K562 (cell line): ENCODE measurements around the gene WNT16. TPM values are rescaled to one million over a fixed set of nuclear protein-coding genes. Genes with fewer than 3 reads are reported as not detected.

ENCODE experiments used
- ATAC-seq: fragments of 200-7000 bp; cut with Tn5 transposase; 3 replicates; pipeline ENCODE4 v1.9.1; 2020; ENCODE audit warnings: moderate library complexity
- BruUV-seq: library from RNA; stranded (reverse); fragments of 400-500 nt; replicated peaks from 2 replicates; lab custom pipeline; 2021; lab: Mats Ljungman, UMichigan
- CTCF ChIA-PET: fragments of 300-600 bp; formaldehyde crosslinking; extraction: SDS; loops from one replicate; lab custom pipeline; 2021; ENCODE audit warnings: low intra/inter-chr PET ratio; lab: Yijun Ruan, JAX
- POLR2A ChIA-PET: fragments of 300-600, 350-650 bp; sonication (Branson Sonifier 250); formaldehyde crosslinking; extraction: SDS; loops from one replicate; lab custom pipeline; 2021; ENCODE audit warnings: antibody characterized with exemption, inconsistent platforms; lab: Yijun Ruan, JAX
- DNase-seq, 4 experiments: peaks; one replicate each; pipeline versions ENCODE4 v3.0.0 to v3.0.0-alpha.2; 2011 to 2018; ENCODE audit warnings: low spot score in 3 of 4, mixed read lengths in 3 of 4; ENCODE audit errors: extremely low read depth in 1 of 4
- FAIRE-seq: peaks from 2 replicates; lab custom pipeline; 2011; peaks lifted over from hg19 to GRCh38; lab: Jason Lieb, UNC
- H2AFZ ChIP-seq: 2 replicates; pipeline ENCODE4 v1.6.0; 2011; ENCODE audit warnings: low read depth, low read length, control low read depth, inconsistent platforms
- H3K27ac ChIP-seq: fragments of 200-600 bp; 3 replicates; pipeline ENCODE4 v1.8.0; 2011; ENCODE audit warnings: low read depth, mild to moderate bottlenecking, control low read depth, inconsistent platforms, low read length, moderate library complexity, mixed read lengths; ENCODE audit errors: extremely low read depth
- H3K27me3 ChIP-seq, 2 experiments: fragments of 300-600 bp in 1 of 2; 2 replicates in 1 of 2; 3 replicates in 1 of 2; pipeline versions ENCODE4 v1.6.0 to v1.8.0; 2011; ENCODE audit warnings: inconsistent platforms in 2 of 2, low read length in 2 of 2, mild to moderate bottlenecking in 1 of 2, mixed read lengths in 1 of 2, moderate library complexity in 1 of 2; ENCODE audit not compliant: control insufficient read depth in 2 of 2, insufficient read depth in 2 of 2
- H3K36me3 ChIP-seq: fragments of 300-600 bp; 3 replicates; pipeline ENCODE4 v1.8.0; 2011; ENCODE audit warnings: mild to moderate bottlenecking, low read length, inconsistent platforms; ENCODE audit not compliant: control insufficient read depth, insufficient read depth
- H3K4me1 ChIP-seq, 2 experiments: fragments of 200-600 bp in 1 of 2; replicated peaks in 1 of 2; 2 replicates in 1 of 2; 3 replicates in 1 of 2; pipeline versions ENCODE4 v1.5.1 to v1.8.0; 2011; ENCODE audit warnings: inconsistent platforms in 2 of 2, low read length in 2 of 2, mild to moderate bottlenecking in 1 of 2, mixed read lengths in 1 of 2, moderate library complexity in 1 of 2; ENCODE audit not compliant: control insufficient read depth in 2 of 2, insufficient read depth in 2 of 2
- H3K4me2 ChIP-seq: 2 replicates; pipeline ENCODE4 v1.6.1; 2011; ENCODE audit warnings: low read length, control low read depth, inconsistent platforms, mixed read lengths; ENCODE audit not compliant: insufficient read depth
- H3K4me3 ChIP-seq: fragments of 200-600 bp; sonication (generic), shearing (Covaris generic); 2 replicates; pipeline ENCODE4 v1.5.1; 2016; ENCODE audit warnings: control low read depth, inconsistent platforms
- H3K79me2 ChIP-seq: fragments of 200-600 bp; 3 replicates; pipeline ENCODE4 v1.8.0; 2011; ENCODE audit warnings: low read length, inconsistent platforms; ENCODE audit not compliant: control insufficient read depth, insufficient read depth
- H3K9ac ChIP-seq, 2 experiments: 2 replicates each; pipeline versions ENCODE4 v1.6.0 to v1.6.1; 2011; ENCODE audit warnings: low read depth in 2 of 2, low read length in 2 of 2, control low read depth in 1 of 2, inconsistent platforms in 1 of 2, mild to moderate bottlenecking in 1 of 2, mixed read lengths in 1 of 2; ENCODE audit not compliant: insufficient read depth in 1 of 2
- H3K9me1 ChIP-seq: one replicate; pipeline ENCODE4 v1.6.0; 2011; ENCODE audit warnings: inconsistent platforms, mild to moderate bottlenecking, low read length, moderate library complexity; ENCODE audit not compliant: control insufficient read depth, insufficient read depth
- H3K9me3 ChIP-seq: replicated peaks from 2 replicates; pipeline ENCODE4 v1.5.1; 2011; ENCODE audit warnings: low read depth, low read length, inconsistent platforms; ENCODE audit not compliant: control insufficient read depth, insufficient read depth
- H4K20me1 ChIP-seq: replicated peaks from 2 replicates; pipeline ENCODE4 v1.6.1; 2011; ENCODE audit warnings: low read length, inconsistent platforms, mixed read lengths; ENCODE audit not compliant: control insufficient read depth, insufficient read depth
- CBX1 ChIP-seq: sonication (generic); IDR thresholded peaks from 2 replicates; pipeline ENCODE4 v1.6.1; 2016; ENCODE audit warnings: antibody characterized with exemption, low read depth, mild to moderate bottlenecking
- CEBPB ChIP-seq: fragments of 450-650 bp; IDR thresholded peaks from 2 replicates; pipeline ENCODE4 v1.6.1; 2016; ENCODE audit warnings: missing genetic modification characterization, missing compliant biosample characterization
- CREBBP ChIP-seq: IDR thresholded peaks from one replicate; pipeline ENCODE4 v1.6.1; 2012; ENCODE audit warnings: low read depth, mild to moderate bottlenecking, control low read depth, inconsistent platforms, low read length
- ETV5 ChIP-seq: sonication (generic); formaldehyde crosslinking; IDR thresholded peaks from 2 replicates; pipeline ENCODE4 v1.4.0; 2020; ENCODE audit warnings: low read depth, mild to moderate bottlenecking, missing genetic modification reagents
- HCFC1 ChIP-seq: IDR thresholded peaks from 2 replicates; pipeline ENCODE4 v1.6.1; 2012; ENCODE audit warnings: low read depth, low read length, improper control_type of control experiment
- KAT8 ChIP-seq: fragments of 450-650 bp; IDR thresholded peaks from 2 replicates; pipeline ENCODE4 v1.6.1; 2016; ENCODE audit warnings: low read depth, mild to moderate bottlenecking
- NR1H2 ChIP-seq: sonication (generic); formaldehyde crosslinking; IDR thresholded peaks from 2 replicates; pipeline ENCODE4 v1.4.0; 2020; ENCODE audit warnings: mild to moderate bottlenecking, missing genetic modification reagents
- NR4A1 ChIP-seq, 2 experiments: fragments of 250-450 bp in 1 of 2; fragments of 450-650 bp in 1 of 2; sonication (Bioruptor Pico) in 1 of 2; IDR thresholded peaks; 2 replicates each; pipeline versions ENCODE4 v1.4.0 to v1.6.1; 2016 to 2020; ENCODE audit warnings: mild to moderate bottlenecking in 2 of 2, missing compliant biosample characterization in 1 of 2, missing genetic modification characterization in 1 of 2, moderate library complexity in 1 of 2
- PRPF4 ChIP-seq: fragments of 200-400 bp; formaldehyde crosslinking; IDR thresholded peaks from one replicate; pipeline ENCODE4 v1.6.1; 2017; ENCODE audit warnings: low read length, low read depth, mild to moderate bottlenecking; ENCODE audit not compliant: insufficient read depth, poor library complexity, severe bottlenecking
- ZNF3 ChIP-seq: fragments of 250-450 bp; sonication (Bioruptor Pico); IDR thresholded peaks from 2 replicates; pipeline ENCODE4 v1.5.0; 2021; ENCODE audit warnings: mild to moderate bottlenecking, moderate library complexity
- ZNF354B ChIP-seq: fragments of 250-450 bp; sonication (Bioruptor Pico); IDR thresholded peaks from 2 replicates; pipeline ENCODE4 v1.4.0; 2020
- ZNF445 ChIP-seq: fragments of 250-450 bp; sonication (Bioruptor Pico); IDR thresholded peaks from 2 replicates; pipeline ENCODE4 v1.4.0; 2020; ENCODE audit warnings: low read depth, mild to moderate bottlenecking, moderate library complexity
- ZNF586 ChIP-seq: fragments of 450-650 bp; formaldehyde crosslinking; conservative IDR thresholded peaks from 2 replicates; pipeline ENCODE4 v1.4.0; 2020; ENCODE audit warnings: mild to moderate bottlenecking, moderate library complexity
- ZNF830 ChIP-seq: fragments of 250-450 bp; sonication (Bioruptor Pico); IDR thresholded peaks from 2 replicates; pipeline ENCODE4 v1.5.0; 2021; ENCODE audit warnings: mild to moderate bottlenecking
- WGBS: fragments of 100-300 bp; shearing (Covaris generic); methylation state at CpG from one replicate; pipeline ENCODE4 v1.1.6; 2016; ENCODE audit warnings: low coverage, mixed read lengths; ENCODE audit not compliant: insufficient coverage; ENCODE audit errors: missing lambda C conversion rate; 5-methylcytosine and 5-hydroxymethylcytosine counted together
- in situ Hi-C: fragments of 300-500 bp; cut with MboI; formaldehyde crosslinking; loops from 4 replicates; pipeline ENCODE4 v1.15.0; 2018; ENCODE audit warnings: inconsistent platforms, mixed read lengths
- intact Hi-C: fragments of 100-400 bp; cut with micrococcal nuclease; formaldehyde crosslinking; loops from 2 replicates; pipeline ENCODE4 v1.14.2; 2022
- polyA plus RNA-seq, 8 experiments: library from polyadenylated mRNA; depleted of rRNA in 4 of 8; stranded (reverse) in 5 of 8; unstranded in 3 of 8; fragments of >200 nt; fragmentation: Nextera tagmentation in 2 of 8; fragmentation: Illumina TruSeq in 1 of 8; extraction: Ambion mirVana in 2 of 8; extraction: Trizol in 1 of 8; gene quantifications; 2 replicates each; pipeline versions ENCODE4 v1.2.1 to v1.2.3, GENCODE V29; 2011 to 2014; ENCODE audit warnings: inconsistent platforms in 1 of 8, missing spikeins in 1 of 8
- total RNA-seq, 7 experiments: library from RNA; depleted of rRNA in 6 of 7; stranded (reverse); fragments of >200 nt in 6 of 7; fragmentation: Illumina TruSeq in 2 of 7; extraction: Trizol in 2 of 7; gene quantifications; 2 replicates each; pipeline versions ENCODE4 v1.2.1 to v1.2.3, GENCODE V29; 2011 to 2021; ENCODE audit warnings: low replicate concordance in 1 of 7
- TF ChIP-seq, protein P1 (sequence below): sonication (generic); formaldehyde crosslinking; IDR thresholded peaks from 2 replicates; pipeline ENCODE4 v1.8.1; 2023; ENCODE audit warnings: mild to moderate bottlenecking, missing genetic modification reagents
- TF ChIP-seq, protein P2 (sequence below), 2 experiments: fragments of 450-650 bp; IDR thresholded peaks; 2 replicates each; pipeline ENCODE4 v1.6.1; 2016
- TF ChIP-seq, protein P3 (sequence below): fragments of 450-650 bp; IDR thresholded peaks from 2 replicates; pipeline ENCODE4 v1.6.1; 2016; ENCODE audit warnings: low read depth, mild to moderate bottlenecking, moderate library complexity
- TF ChIP-seq, protein P4 (sequence below), 2 experiments: fragments of 250-450 bp in 1 of 2; fragments of 450-650 bp in 1 of 2; sonication (Bioruptor Pico) in 1 of 2; IDR thresholded peaks; 2 replicates each; pipeline versions ENCODE4 v1.6.1 to v1.8.0; 2016 to 2021; ENCODE audit warnings: mild to moderate bottlenecking in 2 of 2, moderate library complexity in 2 of 2, missing compliant biosample characterization in 1 of 2, missing genetic modification characterization in 1 of 2

WNT16 gene
- total and polyA plus RNA-seq, 9 of the 15 experiments (the other 6 are each of a cell fraction or from before 2014, with no cell fraction given) = 0.06 to 0.07 TPM; not detected in 7

DNA sequence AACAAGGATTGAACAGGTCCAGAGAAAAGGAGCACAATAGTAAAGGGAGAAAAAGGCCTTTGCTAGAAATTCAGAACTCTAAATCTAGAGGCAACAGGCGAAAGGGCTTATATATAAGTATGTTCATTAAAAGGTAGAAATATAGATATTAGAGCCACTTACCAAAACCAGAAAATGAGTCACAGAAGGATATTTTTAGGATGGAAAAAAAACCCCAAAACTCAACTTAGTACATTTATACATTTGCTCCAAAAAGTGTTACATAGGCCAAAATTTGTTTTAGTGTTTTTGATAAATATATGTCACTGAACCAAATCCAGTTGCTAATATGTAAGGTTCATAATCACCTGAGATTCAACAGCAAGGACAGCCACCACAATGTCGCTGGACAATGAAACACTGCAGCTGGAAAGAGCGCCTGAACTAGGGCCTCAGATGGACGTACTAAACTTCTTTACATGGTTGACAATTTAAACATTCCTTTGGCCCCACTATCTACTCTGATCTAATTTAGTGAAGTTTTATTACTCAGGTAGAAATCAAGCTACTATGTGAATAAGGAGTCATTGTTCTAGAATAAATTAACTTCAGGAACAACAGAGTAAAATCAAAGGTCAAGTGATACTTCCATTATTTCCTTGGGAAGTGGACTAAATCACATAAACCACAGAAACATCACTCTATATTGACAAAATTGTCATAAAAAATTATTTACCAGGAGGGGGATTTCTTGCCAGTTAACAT is 56.4 kb downstream of the WNT16 start:
- Histone ChIP-seq H3K4me3 (no peak overlapping the region), H2AFZ (no peak overlapping the region), H3K27me3 (no peaks in the 10 kb centered on the region), H3K9ac (no peak overlapping the region), H3K4me1 (no peaks in the 10 kb centered on the region), H4K20me1 (no peaks in the 10 kb centered on the region), H3K36me3 (peaks cover 15% of the 10 kb centered on the region; the same call in 2 of the 3 replicates), H3K9me1 (no peaks in the 10 kb centered on the region), H3K79me2 (peaks cover 69% of the 10 kb centered on the region), H3K27ac (no peak overlapping the region), H3K9me3 (no peaks in the 10 kb centered on the region), H3K4me2 (no peak overlapping the region)
- ChIA-PET CTCF (no interaction called here), POLR2A (interaction anchor here (0.6 to 6.3 kb wide), 2 partner anchors 10 to 435 kb away, joined by 3 to 55 read pairs; partner anchors contain the start of genes FAM3C and ING3)
- ATAC-seq (no peak), FAIRE-seq (no peak), DNase-seq (no peak)
- in situ Hi-C loops = no loop called here
- intact Hi-C loops = no loop called here
- 88% methylated on average over 4 of the region's 4 CpGs for WGBS
- BruUV-seq = no TSS peak
- TF ChIP-seq CBX1 (no peak), NR4A1 (CRISPR knock-in tag; IDR thresholded peaks at IDR 0.05) (no peak), NR4A1 (tag; IDR thresholded peaks at IDR 0.05) (no peak), CEBPB (tag) (no peak), ZNF445 (CRISPR knock-in tag) (no peak), ZNF586 (CRISPR knock-in tag) (no peak), KAT8 (no peak), PRPF4 (no peak), ETV5 (CRISPR knock-in tag) (no peak), CREBBP (no peak), NR1H2 (no peak), ZNF354B (CRISPR knock-in tag) (no peak), ZNF830 (CRISPR knock-in tag) (no peak), ZNF3 (CRISPR knock-in tag) (no peak), HCFC1 (no peak)
- TF ChIP-seq, protein P1, sequence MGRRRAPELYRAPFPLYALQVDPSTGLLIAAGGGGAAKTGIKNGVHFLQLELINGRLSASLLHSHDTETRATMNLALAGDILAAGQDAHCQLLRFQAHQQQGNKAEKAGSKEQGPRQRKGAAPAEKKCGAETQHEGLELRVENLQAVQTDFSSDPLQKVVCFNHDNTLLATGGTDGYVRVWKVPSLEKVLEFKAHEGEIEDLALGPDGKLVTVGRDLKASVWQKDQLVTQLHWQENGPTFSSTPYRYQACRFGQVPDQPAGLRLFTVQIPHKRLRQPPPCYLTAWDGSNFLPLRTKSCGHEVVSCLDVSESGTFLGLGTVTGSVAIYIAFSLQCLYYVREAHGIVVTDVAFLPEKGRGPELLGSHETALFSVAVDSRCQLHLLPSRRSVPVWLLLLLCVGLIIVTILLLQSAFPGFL (CRISPR knock-in tag) = no peak
- TF ChIP-seq, protein P2, sequence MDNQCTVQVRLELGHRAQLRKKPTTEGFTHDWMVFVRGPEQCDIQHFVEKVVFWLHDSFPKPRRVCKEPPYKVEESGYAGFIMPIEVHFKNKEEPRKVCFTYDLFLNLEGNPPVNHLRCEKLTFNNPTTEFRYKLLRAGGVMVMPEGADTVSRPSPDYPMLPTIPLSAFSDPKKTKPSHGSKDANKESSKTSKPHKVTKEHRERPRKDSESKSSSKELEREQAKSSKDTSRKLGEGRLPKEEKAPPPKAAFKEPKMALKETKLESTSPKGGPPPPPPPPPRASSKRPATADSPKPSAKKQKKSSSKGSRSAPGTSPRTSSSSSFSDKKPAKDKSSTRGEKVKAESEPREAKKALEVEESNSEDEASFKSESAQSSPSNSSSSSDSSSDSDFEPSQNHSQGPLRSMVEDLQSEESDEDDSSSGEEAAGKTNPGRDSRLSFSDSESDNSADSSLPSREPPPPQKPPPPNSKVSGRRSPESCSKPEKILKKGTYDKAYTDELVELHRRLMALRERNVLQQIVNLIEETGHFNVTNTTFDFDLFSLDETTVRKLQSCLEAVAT (IDR thresholded peaks at IDR 0.05) = no peak
- TF ChIP-seq, protein P3, sequence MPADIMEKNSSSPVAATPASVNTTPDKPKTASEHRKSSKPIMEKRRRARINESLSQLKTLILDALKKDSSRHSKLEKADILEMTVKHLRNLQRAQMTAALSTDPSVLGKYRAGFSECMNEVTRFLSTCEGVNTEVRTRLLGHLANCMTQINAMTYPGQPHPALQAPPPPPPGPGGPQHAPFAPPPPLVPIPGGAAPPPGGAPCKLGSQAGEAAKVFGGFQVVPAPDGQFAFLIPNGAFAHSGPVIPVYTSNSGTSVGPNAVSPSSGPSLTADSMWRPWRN = no peak
- TF ChIP-seq, protein P4, sequence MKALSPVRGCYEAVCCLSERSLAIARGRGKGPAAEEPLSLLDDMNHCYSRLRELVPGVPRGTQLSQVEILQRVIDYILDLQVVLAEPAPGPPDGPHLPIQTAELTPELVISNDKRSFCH (CRISPR knock-in tag; IDR thresholded peaks at IDR 0.05) = no peak
- TF ChIP-seq, protein P4 (tag; IDR thresholded peaks at IDR 0.05) = no peak
